Measurements from ENCODE around the gene SLC39A11. TPM values are rescaled to one million over a fixed set of nuclear protein-coding genes. Genes with fewer than 3 reads are reported as not detected.

The SLC39A11 gene
- total and polyA plus RNA-seq, 8 donors = 13.6 to 49.0 (median 17.5) TPM

DNA sequence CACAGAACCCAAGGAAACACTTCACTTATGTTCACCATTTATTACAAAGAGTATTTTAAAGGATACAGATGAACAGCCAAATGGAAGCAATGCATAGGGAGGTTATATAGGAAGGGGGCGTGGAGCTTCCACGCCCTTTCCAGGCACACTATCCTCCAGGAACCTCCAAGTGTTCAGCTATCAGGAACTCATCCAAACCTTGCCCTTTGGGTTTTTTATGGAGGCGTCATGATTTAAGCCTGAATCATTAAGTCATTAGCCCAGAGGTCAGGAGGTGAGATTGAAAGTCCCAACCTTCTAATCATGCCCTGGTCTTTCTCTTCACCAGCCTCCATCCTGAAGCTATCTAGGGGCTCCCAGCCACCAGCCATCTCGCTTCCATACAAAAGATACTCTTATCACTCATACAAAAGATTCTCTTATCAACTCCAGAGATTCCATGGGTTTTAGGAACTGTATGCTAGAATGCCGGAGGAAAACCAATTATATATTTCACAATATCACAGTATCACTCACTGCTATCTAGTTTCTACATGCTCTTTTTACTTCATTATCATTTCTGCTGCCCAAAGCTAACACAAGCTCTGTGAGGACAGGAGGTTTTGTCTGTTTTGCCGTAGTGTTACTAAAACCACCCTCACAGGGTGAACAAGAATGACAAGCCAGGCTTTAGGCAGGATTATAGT is 213.4 kb downstream of the SLC39A11 start:
- H3K27me3 ChIP-seq = no peaks in the 10 kb centered on the region
- no peak overlapping the region for H3K27ac ChIP-seq
- H3K9me3 ChIP-seq = peaks cover 6 to 47% of the 10 kb centered on the region in 2 donors
- ATAC-seq (no peak), DNase-seq (no peak)
- intact Hi-C loops (cut with DNase I) = no loop called here
- peaks cover 0 to 50% of the 10 kb centered on the region in 2 donors for H3K36me3 ChIP-seq
- no peak overlapping the region for H3K4me3 ChIP-seq
- TF ChIP-seq, protein P1, sequence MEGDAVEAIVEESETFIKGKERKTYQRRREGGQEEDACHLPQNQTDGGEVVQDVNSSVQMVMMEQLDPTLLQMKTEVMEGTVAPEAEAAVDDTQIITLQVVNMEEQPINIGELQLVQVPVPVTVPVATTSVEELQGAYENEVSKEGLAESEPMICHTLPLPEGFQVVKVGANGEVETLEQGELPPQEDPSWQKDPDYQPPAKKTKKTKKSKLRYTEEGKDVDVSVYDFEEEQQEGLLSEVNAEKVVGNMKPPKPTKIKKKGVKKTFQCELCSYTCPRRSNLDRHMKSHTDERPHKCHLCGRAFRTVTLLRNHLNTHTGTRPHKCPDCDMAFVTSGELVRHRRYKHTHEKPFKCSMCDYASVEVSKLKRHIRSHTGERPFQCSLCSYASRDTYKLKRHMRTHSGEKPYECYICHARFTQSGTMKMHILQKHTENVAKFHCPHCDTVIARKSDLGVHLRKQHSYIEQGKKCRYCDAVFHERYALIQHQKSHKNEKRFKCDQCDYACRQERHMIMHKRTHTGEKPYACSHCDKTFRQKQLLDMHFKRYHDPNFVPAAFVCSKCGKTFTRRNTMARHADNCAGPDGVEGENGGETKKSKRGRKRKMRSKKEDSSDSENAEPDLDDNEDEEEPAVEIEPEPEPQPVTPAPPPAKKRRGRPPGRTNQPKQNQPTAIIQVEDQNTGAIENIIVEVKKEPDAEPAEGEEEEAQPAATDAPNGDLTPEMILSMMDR (IDR thresholded peaks at IDR 0.05) = no peak
- H3K4me1 ChIP-seq = no peaks in the 10 kb centered on the region

DNA sequence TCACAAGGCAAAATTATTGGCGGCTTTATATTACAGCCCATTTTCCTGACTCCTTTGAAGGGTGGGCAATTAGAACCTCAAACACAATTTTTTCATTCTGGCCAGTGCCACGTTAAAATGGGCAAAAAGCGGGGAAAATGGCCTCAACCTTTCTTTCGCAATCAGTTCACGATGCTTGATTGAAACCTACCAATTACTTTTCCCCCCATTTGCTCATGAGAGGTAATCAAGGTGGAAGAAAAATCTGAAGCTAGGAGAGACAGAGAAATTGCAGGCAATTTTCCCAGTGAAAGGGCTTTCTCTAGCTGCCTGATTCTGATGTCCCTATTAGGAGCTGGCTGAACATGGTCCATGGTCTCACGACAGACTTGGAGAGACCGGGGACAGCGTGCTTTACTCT is 215.1 kb downstream of the SLC39A11 start:
- no peaks in the 10 kb centered on the region for H3K27me3 ChIP-seq
- TF ChIP-seq, protein P1 (IDR thresholded peaks at IDR 0.05) = no peak
- peaks cover 6 to 47% of the 10 kb centered on the region in 2 donors for H3K9me3 ChIP-seq
- H3K27ac ChIP-seq = no peak overlapping the region
- no peak for DNase-seq
- intact Hi-C loops (cut with DNase I) = no loop called here
- no peaks in the 10 kb centered on the region for H3K4me1 ChIP-seq
- ATAC-seq = no peak
- peaks cover 0 to 40% of the 10 kb centered on the region in 2 donors for H3K36me3 ChIP-seq
- no peak overlapping the region for H3K4me3 ChIP-seq

DNA sequence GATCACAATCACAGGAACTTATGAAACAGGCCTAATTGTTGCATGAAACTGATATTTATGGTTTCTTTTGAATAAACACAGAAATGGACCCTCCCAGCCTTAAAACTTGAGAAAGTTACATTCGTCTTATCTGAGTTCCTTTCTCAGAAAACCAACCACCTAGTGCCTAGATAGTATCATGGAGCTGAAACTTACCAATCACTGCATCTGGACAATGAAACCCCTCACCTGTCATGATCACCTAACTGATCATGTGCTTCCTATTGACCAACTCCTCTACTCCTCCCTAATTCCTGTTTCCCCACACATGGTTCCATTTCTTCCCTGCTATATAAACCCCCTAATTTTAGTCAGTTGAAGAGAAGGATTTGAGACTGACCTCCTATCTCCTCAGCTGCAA is 216.1 kb downstream of the SLC39A11 start:
- no peak for ATAC-seq
- no peak overlapping the region for H3K27ac ChIP-seq
- no peaks in the 10 kb centered on the region for H3K4me1 ChIP-seq
- H3K36me3 ChIP-seq = peaks cover 0 to 31% of the 10 kb centered on the region in 2 donors
- H3K9me3 ChIP-seq = peaks cover 6 to 47% of the 10 kb centered on the region in 2 donors
- no peak for DNase-seq
- TF ChIP-seq, protein P1 (IDR thresholded peaks at IDR 0.05) = no peak
- no peaks in the 10 kb centered on the region for H3K27me3 ChIP-seq
- H3K4me3 ChIP-seq = no peak overlapping the region
- intact Hi-C loops (cut with DNase I) = no loop called here

DNA sequence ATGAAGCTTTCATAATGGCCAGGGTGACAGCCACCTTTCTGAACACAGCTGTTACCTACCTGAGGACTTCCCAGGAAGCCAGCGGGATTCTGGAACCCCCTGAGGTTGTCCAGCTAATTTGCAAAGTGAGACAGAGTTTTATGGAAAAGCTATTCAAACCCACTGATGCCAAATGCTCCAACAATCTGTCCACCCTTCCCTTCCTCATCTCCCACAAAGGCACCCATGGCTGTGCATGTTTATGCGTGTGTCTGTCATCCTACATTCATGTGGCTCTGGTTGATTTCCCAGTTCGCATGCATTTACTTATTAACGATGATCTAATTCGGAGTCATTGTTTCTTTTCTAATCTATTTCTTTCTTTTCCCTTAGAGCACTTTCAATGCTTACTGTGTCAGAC is 217.1 kb downstream of the SLC39A11 start:
- DNase-seq = no peak
- Histone ChIP-seq H3K9me3 (peaks cover 6 to 40% of the 10 kb centered on the region in 2 donors), H3K4me3 (no peak overlapping the region), H3K27ac (no peak overlapping the region), H3K4me1 (no peaks in the 10 kb centered on the region), H3K27me3 (no peaks in the 10 kb centered on the region), H3K36me3 (peaks cover 0 to 21% of the 10 kb centered on the region in 2 donors)
- TF ChIP-seq, protein P1 (IDR thresholded peaks at IDR 0.05) = no peak
- intact Hi-C loops (cut with DNase I) = no loop called here
- no peak for ATAC-seq

DNA sequence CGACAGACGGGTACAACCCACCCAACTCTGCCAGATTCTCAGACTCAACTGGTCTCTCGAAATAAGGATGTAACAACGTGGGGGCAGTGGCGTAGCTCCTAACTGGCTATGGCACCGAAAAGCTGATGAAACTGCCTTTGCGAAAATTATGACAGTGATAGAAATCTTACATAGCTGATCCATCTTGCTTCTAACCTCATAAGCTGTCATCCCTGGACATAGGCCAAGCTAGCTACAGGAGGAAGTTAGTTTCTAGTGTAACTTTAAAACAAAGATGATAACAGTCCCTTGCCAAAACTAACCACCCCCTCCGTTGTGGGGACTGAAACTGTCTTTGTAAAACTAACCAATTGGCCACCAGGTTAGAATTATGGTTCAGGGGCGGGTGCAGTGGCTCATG is 220.1 kb downstream of the SLC39A11 start:
- intact Hi-C loops (cut with DNase I) = no loop called here
- DNase-seq (no peak), ATAC-seq (no peak)
- TF ChIP-seq, protein P1 (IDR thresholded peaks at IDR 0.05) = no peak
- no peaks in the 10 kb centered on the region for H3K4me1 ChIP-seq
- H3K27ac ChIP-seq = no peak overlapping the region
- H3K36me3 ChIP-seq = peaks cover 0 to 13% of the 10 kb centered on the region in 2 donors
- no peak overlapping the region for H3K4me3 ChIP-seq
- H3K9me3 ChIP-seq = peaks cover 0 to 14% of the 10 kb centered on the region in 2 donors
- no peaks in the 10 kb centered on the region for H3K27me3 ChIP-seq
